Endothelial cell of umbilical vein (primary cell): Measurements from ENCODE around the gene EDC4. TPM values are rescaled to one million over a fixed set of nuclear protein-coding genes. Genes with fewer than 3 reads are reported as not detected.

Source experiments
- BruUV-seq: library from RNA; stranded (reverse); fragments of 400-500 nt; replicated peaks from 2 replicates; lab custom pipeline; 2021; lab: Mats Ljungman, UMichigan
- CTCF ChIA-PET: fragments of 300-600, 350-600 bp; sonication (Branson Sonifier 250); formaldehyde crosslinking; loops from one replicate; lab custom pipeline; 2021; ENCODE audit warnings: antibody characterized with exemption, inconsistent platforms; lab: Charles Lee
- POLR2A ChIA-PET: fragments of 300-600, 350-600 bp; sonication (Branson Sonifier 250); formaldehyde crosslinking; loops from one replicate; lab custom pipeline; 2021; ENCODE audit warnings: antibody characterized with exemption, inconsistent platforms; lab: Charles Lee
- DNase-seq: peaks from one replicate; pipeline ENCODE4 v3.0.0-alpha.2; 2011; ENCODE audit warnings: low read depth, low spot score
- FAIRE-seq: peaks from 2 replicates; lab custom pipeline; 2011; peaks lifted over from hg19 to GRCh38; lab: Jason Lieb, UNC
- H2AFZ ChIP-seq: 2 replicates; pipeline ENCODE4 v1.6.0; 2012; ENCODE audit warnings: low read depth, low read length, control low read depth, inconsistent platforms
- H3K27ac ChIP-seq: 2 replicates; pipeline ENCODE4 v1.5.1; 2011; ENCODE audit warnings: low read depth, mild to moderate bottlenecking, control low read depth, low read length, moderate library complexity; ENCODE audit not compliant: insufficient read depth
- H3K27me3 ChIP-seq, 2 experiments: 2 replicates each; pipeline versions ENCODE4 v1.6.0 to v1.6.1; 2011; ENCODE audit warnings: low read length in 2 of 2, mixed read lengths in 1 of 2; ENCODE audit not compliant: control insufficient read depth in 2 of 2, insufficient read depth in 2 of 2
- H3K36me3 ChIP-seq, 2 experiments: 2 replicates in 1 of 2; 3 replicates in 1 of 2; pipeline ENCODE4 v1.5.1; 2011; ENCODE audit warnings: low read length in 2 of 2, mild to moderate bottlenecking in 1 of 2, moderate library complexity in 1 of 2; ENCODE audit not compliant: control insufficient read depth in 2 of 2, insufficient read depth in 2 of 2; ENCODE audit errors: extremely low read depth in 1 of 2
- H3K4me1 ChIP-seq: 3 replicates; pipeline ENCODE4 v1.5.1; 2011; ENCODE audit warnings: mild to moderate bottlenecking, low read length; ENCODE audit not compliant: control insufficient read depth, insufficient read depth; ENCODE audit errors: extremely low read depth
- H3K4me2 ChIP-seq: 2 replicates; pipeline ENCODE4 v1.6.1; 2011; ENCODE audit warnings: low read length, control low read depth, mixed read lengths; ENCODE audit not compliant: insufficient read depth
- H3K4me3 ChIP-seq, 3 experiments: fragments of 200-600 bp in 1 of 3; sonication (generic), shearing (Covaris generic) in 1 of 3; replicated peaks in 1 of 3; 2 replicates each; pipeline ENCODE4 v1.5.1; 2011 to 2016; ENCODE audit warnings: control low read depth in 3 of 3, low read length in 3 of 3, mild to moderate bottlenecking in 2 of 3, inconsistent platforms in 1 of 3, low read depth in 1 of 3, moderate library complexity in 1 of 3; ENCODE audit not compliant: insufficient read depth in 1 of 3
- H3K79me2 ChIP-seq: 2 replicates; pipeline ENCODE4 v1.6.0; 2012; ENCODE audit warnings: low read length, inconsistent platforms; ENCODE audit not compliant: control insufficient read depth, insufficient read depth
- H3K9ac ChIP-seq: replicated peaks from 2 replicates; pipeline ENCODE3; 2011; ENCODE audit warnings: low read length, control low read depth; ENCODE audit not compliant: insufficient read depth; ENCODE audit errors: extremely low read depth
- H3K9me1 ChIP-seq: replicated peaks from 3 replicates; pipeline ENCODE4 v1.6.0; 2011; ENCODE audit warnings: mild to moderate bottlenecking, low read length; ENCODE audit not compliant: control insufficient read depth, insufficient read depth; ENCODE audit errors: extremely low read depth
- H3K9me3 ChIP-seq: replicated peaks from 2 replicates; pipeline ENCODE4 v1.5.1; 2012; ENCODE audit warnings: low read length, inconsistent platforms; ENCODE audit not compliant: control insufficient read depth, insufficient read depth
- H4K20me1 ChIP-seq: replicated peaks from 2 replicates; pipeline ENCODE3; 2011; ENCODE audit warnings: mild to moderate bottlenecking, low read length; ENCODE audit not compliant: control insufficient read depth, insufficient read depth; ENCODE audit errors: extremely low read depth
- EZH2 ChIP-seq: IDR thresholded peaks from 2 replicates; pipeline ENCODE4 v1.6.1; 2012; ENCODE audit warnings: borderline replicate concordance, low read depth, mild to moderate bottlenecking, moderate library complexity, low read length, inconsistent platforms; ENCODE audit not compliant: severe bottlenecking
- FOS ChIP-seq: IDR thresholded peaks from 2 replicates; pipeline ENCODE4 v1.6.1; 2011; ENCODE audit warnings: mild to moderate bottlenecking, low read length, moderate library complexity, borderline replicate concordance; ENCODE audit not compliant: insufficient read depth
- GATA2 ChIP-seq: IDR thresholded peaks from 2 replicates; pipeline ENCODE4 v1.7.0; 2011; ENCODE audit warnings: low read depth, mild to moderate bottlenecking, moderate library complexity, mixed read lengths, low read length; ENCODE audit not compliant: insufficient read length, insufficient read depth
- JUN ChIP-seq: IDR thresholded peaks from 2 replicates; pipeline ENCODE4 v1.6.1; 2011; ENCODE audit warnings: borderline replicate concordance, low read depth; ENCODE audit not compliant: insufficient read length, insufficient read depth
- MYC ChIP-seq: IDR thresholded peaks from one replicate; pipeline ENCODE4 v1.6.1; 2011; ENCODE audit warnings: mild to moderate bottlenecking, low read depth, low read length
- POLR2A ChIP-seq: IDR thresholded peaks from 2 replicates; pipeline ENCODE4 v1.6.1; 2012; ENCODE audit warnings: low read depth, mild to moderate bottlenecking, control low read depth, low read length
- POLR2AphosphoS5 ChIP-seq: IDR thresholded peaks from 2 replicates; pipeline ENCODE4 v1.6.1; 2012; ENCODE audit warnings: low read depth, mild to moderate bottlenecking, control low read depth, low read length, moderate library complexity; ENCODE audit not compliant: insufficient read depth
- dilution Hi-C: fragments of 300-500 bp; cut with MboI; formaldehyde crosslinking; loops from one replicate; pipeline ENCODE4 v1.15.0; 2019; ENCODE audit warnings: low sequenced_read_pairs; ENCODE audit not compliant: extremely low pct_ligation_motif_present
- intact Hi-C: fragments of 100-400 bp; cut with micrococcal nuclease; formaldehyde crosslinking; loops from one replicate; pipeline ENCODE4 v1.10.0; 2022
- polyA plus RNA-seq, 4 experiments: library from polyadenylated mRNA; depleted of rRNA in 3 of 4; stranded (reverse) in 3 of 4; unstranded in 1 of 4; fragments of >200 nt; gene quantifications; 2 replicates each; pipeline versions ENCODE4 v1.2.1 to v1.2.3, GENCODE V29; 2011 to 2012; ENCODE audit warnings: missing spikeins in 1 of 4
- total RNA-seq: library from RNA; stranded (reverse); gene quantifications from 2 replicates; pipeline ENCODE4 v1.2.3, GENCODE V29; 2021
- TF ChIP-seq, protein P1 (sequence below): IDR thresholded peaks from 2 replicates; pipeline ENCODE4 v1.6.1; 2011; ENCODE audit not compliant: insufficient read depth, insufficient read length
- TF ChIP-seq, protein P2 (sequence below), 2 donors: IDR thresholded peaks; 1 replicate in 1 of 2; 2 replicates in 1 of 2; pipeline ENCODE4 v1.5.1; 2011; ENCODE audit warnings: low read length in 2 of 2, mild to moderate bottlenecking in 2 of 2, moderate library complexity in 2 of 2, control low read depth in 1 of 2, inconsistent platforms in 1 of 2, low read depth in 1 of 2; ENCODE audit not compliant: insufficient read depth in 1 of 2; ENCODE audit errors: extremely low read depth in 1 of 2

EDC4 gene
- total and polyA plus RNA-seq, 2 donors (not counting 3 experiments of a cell fraction or from before 2014, with no cell fraction given), result 57.5 to 81.2 TPM

DNA sequence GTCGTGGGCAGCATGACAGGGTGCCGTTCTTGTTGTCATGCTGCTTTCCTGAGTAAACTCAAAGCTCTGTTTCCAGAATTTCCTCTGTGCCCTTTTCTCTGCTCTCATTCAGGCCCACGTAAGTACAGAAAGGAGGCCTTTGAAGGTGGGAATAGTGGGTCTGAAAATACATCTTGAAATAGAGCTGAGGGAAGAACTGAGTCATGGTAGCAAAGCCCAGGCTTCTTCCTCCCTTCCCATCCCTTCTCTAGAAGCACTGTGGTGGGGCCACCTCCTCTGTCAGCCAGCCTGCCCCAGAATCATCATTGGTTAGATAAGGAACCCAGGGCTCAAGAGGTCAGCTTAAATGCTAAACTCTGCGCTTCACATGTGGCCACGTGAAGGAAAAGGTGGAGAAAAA lies 49.4 kb downstream of the EDC4 start:
- no peak for DNase-seq
- Histone ChIP-seq H2AFZ (no peak overlapping the region), H3K9ac (no peak overlapping the region), H3K9me1 (no peaks in the 10 kb centered on the region), H3K9me3 (no peaks in the 10 kb centered on the region), H3K79me2 (no peaks in the 10 kb centered on the region), H3K27me3 (no peaks in the 10 kb centered on the region), H3K36me3 (peaks cover 0 to 21% of the 10 kb centered on the region in 2 experiments), H4K20me1 (no peaks in the 10 kb centered on the region), H3K27ac (no peak overlapping the region), H3K4me1 (peaks cover 10% of the 10 kb centered on the region), H3K4me2 (no peak overlapping the region), H3K4me3 (no peak overlapping the region)
- CTCF ChIA-PET, result interaction anchor here (1.6 kb wide), 1 partner anchor 38 kb away, joined by 8 read pairs; the partner anchor contains the start of gene NRN1L
- dilution Hi-C loops (loop anchor here (25.0 kb wide), 1 partner anchor 235 kb away; no protein-coding TSS in a partner anchor), intact Hi-C loops (loop anchor here (10.0 kb wide), 1 partner anchor 397 kb away; the partner anchor contains the start of gene RIPOR1)
- no peak for FAIRE-seq
- no TSS peak for BruUV-seq
- no peak for TF ChIP-seq GATA2
- no peak for TF ChIP-seq JUN
- TF ChIP-seq EZH2, result no peak
- TF ChIP-seq, protein P1, sequence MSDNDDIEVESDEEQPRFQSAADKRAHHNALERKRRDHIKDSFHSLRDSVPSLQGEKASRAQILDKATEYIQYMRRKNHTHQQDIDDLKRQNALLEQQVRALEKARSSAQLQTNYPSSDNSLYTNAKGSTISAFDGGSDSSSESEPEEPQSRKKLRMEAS, result no peak
- no peak for TF ChIP-seq POLR2A
- POLR2A ChIA-PET, result no interaction called here

DNA sequence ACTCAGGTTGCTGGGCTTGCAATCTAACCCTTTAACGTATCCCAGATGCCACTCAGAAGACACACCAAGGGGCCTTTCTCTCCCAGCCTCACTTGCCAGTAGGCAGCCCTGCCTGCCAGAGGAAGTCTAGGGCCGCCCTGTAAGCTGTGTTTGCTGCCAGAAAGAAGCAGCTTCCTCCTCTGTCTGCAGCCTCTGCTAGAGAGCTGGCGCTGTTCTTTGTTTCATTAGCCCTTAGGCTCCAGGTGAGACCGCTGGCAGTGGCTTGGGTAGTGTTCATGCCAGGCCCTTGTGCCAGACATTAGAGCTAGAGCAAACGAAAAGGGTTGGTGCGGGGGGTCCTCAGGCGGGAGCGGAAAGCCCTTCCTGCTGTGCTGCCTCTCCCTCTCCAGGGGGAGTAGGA lies 49.9 kb downstream of the EDC4 start:
- Histone ChIP-seq H3K36me3 (peaks cover 0 to 26% of the 10 kb centered on the region in 2 experiments), H3K4me2 (no peak overlapping the region), H3K27ac (no peak overlapping the region), H3K4me1 (peaks cover 10% of the 10 kb centered on the region), H4K20me1 (no peaks in the 10 kb centered on the region), H3K9ac (no peak overlapping the region), H3K27me3 (no peaks in the 10 kb centered on the region), H3K9me1 (no peaks in the 10 kb centered on the region), H3K9me3 (no peaks in the 10 kb centered on the region), H2AFZ (no peak overlapping the region), H3K4me3 (no peak overlapping the region), H3K79me2 (no peaks in the 10 kb centered on the region)
- dilution Hi-C loops (loop anchor here (25.0 kb wide), 1 partner anchor 235 kb away; no protein-coding TSS in a partner anchor), intact Hi-C loops (loop anchor here (10.0 kb wide), 1 partner anchor 398 kb away; the partner anchor contains the start of gene RIPOR1)
- BruUV-seq, result no TSS peak
- TF ChIP-seq POLR2A (no peak), POLR2AphosphoS5 (no peak), GATA2 (no peak), MYC (no peak), JUN (no peak), EZH2 (no peak), FOS (no peak)
- TF ChIP-seq, protein P1, result no peak
- TF ChIP-seq, protein P2, sequence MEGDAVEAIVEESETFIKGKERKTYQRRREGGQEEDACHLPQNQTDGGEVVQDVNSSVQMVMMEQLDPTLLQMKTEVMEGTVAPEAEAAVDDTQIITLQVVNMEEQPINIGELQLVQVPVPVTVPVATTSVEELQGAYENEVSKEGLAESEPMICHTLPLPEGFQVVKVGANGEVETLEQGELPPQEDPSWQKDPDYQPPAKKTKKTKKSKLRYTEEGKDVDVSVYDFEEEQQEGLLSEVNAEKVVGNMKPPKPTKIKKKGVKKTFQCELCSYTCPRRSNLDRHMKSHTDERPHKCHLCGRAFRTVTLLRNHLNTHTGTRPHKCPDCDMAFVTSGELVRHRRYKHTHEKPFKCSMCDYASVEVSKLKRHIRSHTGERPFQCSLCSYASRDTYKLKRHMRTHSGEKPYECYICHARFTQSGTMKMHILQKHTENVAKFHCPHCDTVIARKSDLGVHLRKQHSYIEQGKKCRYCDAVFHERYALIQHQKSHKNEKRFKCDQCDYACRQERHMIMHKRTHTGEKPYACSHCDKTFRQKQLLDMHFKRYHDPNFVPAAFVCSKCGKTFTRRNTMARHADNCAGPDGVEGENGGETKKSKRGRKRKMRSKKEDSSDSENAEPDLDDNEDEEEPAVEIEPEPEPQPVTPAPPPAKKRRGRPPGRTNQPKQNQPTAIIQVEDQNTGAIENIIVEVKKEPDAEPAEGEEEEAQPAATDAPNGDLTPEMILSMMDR (IDR thresholded peaks at IDR 0.05; ENCODE audit: extremely low read depth in 1 of 2, insufficient read depth in 1 of 2, low read depth in 1 of 2, low read length in 2 of 2), result no peak
- FAIRE-seq (no peak), DNase-seq (no peak)
- ChIA-PET POLR2A (no interaction called here), CTCF (interaction anchor here (0.7 to 1.6 kb wide), 3 partner anchors 39 to 106 kb away, joined by 3 to 8 read pairs (median 3); partner anchors contain the start of gene NRN1L)
